Calu3 (cell line): ENCODE data around the gene GNAT1. TPM values are rescaled to one million over a fixed set of nuclear protein-coding genes. Genes with fewer than 3 reads are reported as not detected.
A peak's percentile ranks its signal among the peaks of the same experiment; 100 is the strongest.

Source experiments
- BruUV-seq: library from RNA; stranded (reverse); fragments of 400-500 nt; replicated peaks from 2 replicates; lab custom pipeline; 2021; lab: Mats Ljungman, UMichigan
- CTCF ChIA-PET: fragments of 300-600 bp; sonication (Branson Sonifier 250); formaldehyde crosslinking; loops from one replicate; lab custom pipeline; 2022; ENCODE audit warnings: antibody characterized with exemption; lab: Charles Lee
- DNase-seq: peaks from one replicate; pipeline ENCODE4 v3.0.0; 2022
- H3K27ac Mint-ChIP-seq: one replicate; pipeline ENCODE4 v1.8.0; 2022; ENCODE audit warnings: mixed read lengths; ENCODE audit not compliant: unreplicated experiment
- H3K27me3 Mint-ChIP-seq: one replicate; pipeline ENCODE4 v1.8.0; 2022; ENCODE audit warnings: mixed read lengths; ENCODE audit not compliant: unreplicated experiment
- H3K36me3 Mint-ChIP-seq: one replicate; pipeline ENCODE4 v1.8.0; 2022; ENCODE audit warnings: mild to moderate bottlenecking, moderate library complexity, mixed read lengths; ENCODE audit not compliant: insufficient read depth, unreplicated experiment
- H3K4me1 Mint-ChIP-seq: one replicate; pipeline ENCODE4 v1.8.0; 2022; ENCODE audit warnings: mild to moderate bottlenecking, low read depth, mixed read lengths; ENCODE audit not compliant: unreplicated experiment
- H3K4me3 Mint-ChIP-seq: one replicate; pipeline ENCODE4 v1.8.0; 2022; ENCODE audit warnings: mild to moderate bottlenecking, low read depth, moderate library complexity, mixed read lengths; ENCODE audit not compliant: unreplicated experiment
- H3K9me3 Mint-ChIP-seq: one replicate; pipeline ENCODE4 v1.8.0; 2022; ENCODE audit warnings: low read depth, mixed read lengths; ENCODE audit not compliant: unreplicated experiment
- intact Hi-C: fragments of 100-400 bp; cut with micrococcal nuclease; formaldehyde crosslinking; loops from one replicate; pipeline ENCODE4 v1.10.0; 2022; ENCODE audit not compliant: unreplicated experiment
- microRNA-seq: library from miRNA; unstranded; fragments of <30 nt; microRNA quantifications from one replicate; pipeline ENCODE4 v1.2.0, GENCODE V29; 2022
- total RNA-seq: library from RNA; stranded (reverse); gene quantifications from 2 replicates; pipeline ENCODE4 v1.2.3, GENCODE V29; 2022
- TF ChIP-seq, protein P1 (sequence below): fragments of 200-600 bp; IDR thresholded peaks from one replicate; pipeline ENCODE4 v1.8.0; 2022; ENCODE audit warnings: antibody characterized with exemption; ENCODE audit not compliant: unreplicated experiment

The GNAT1 gene
- total RNA-seq, 1 experiment from 2014 or later = not detected

DNA sequence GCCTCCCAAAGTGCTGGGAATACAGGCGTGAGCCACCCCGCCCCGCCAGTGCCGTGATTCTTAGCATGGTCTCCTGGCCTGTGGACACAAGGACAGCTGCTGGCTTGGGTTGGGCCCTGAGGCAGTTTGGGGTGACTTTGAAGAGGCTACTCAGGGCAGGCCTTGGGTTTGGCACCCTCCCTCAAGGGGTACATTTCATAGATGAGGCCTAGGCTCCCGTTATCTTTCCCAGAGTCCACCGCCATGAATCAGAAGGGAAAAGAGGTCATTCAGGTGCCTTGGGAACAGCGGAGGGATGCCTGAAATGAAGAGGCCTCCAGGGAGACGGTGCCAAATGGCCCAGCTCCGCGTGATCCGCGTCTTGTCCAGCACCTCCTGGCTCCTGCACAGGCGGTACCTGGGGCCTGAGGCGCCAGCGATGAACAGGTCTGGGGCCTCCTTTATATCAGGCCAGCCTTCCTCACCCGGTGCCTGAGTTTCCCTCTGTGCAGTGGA lies 53.9 kb downstream of the GNAT1 start:
- H3K27me3 Mint-ChIP-seq = no peaks in the 10 kb centered on the region
- H3K27ac Mint-ChIP-seq = no peak overlapping the region
- peaks cover 20% of the 10 kb centered on the region for H3K36me3 Mint-ChIP-seq
- H3K9me3 Mint-ChIP-seq = no peaks in the 10 kb centered on the region
- intact Hi-C loops = no loop called here
- TF ChIP-seq, protein P1, sequence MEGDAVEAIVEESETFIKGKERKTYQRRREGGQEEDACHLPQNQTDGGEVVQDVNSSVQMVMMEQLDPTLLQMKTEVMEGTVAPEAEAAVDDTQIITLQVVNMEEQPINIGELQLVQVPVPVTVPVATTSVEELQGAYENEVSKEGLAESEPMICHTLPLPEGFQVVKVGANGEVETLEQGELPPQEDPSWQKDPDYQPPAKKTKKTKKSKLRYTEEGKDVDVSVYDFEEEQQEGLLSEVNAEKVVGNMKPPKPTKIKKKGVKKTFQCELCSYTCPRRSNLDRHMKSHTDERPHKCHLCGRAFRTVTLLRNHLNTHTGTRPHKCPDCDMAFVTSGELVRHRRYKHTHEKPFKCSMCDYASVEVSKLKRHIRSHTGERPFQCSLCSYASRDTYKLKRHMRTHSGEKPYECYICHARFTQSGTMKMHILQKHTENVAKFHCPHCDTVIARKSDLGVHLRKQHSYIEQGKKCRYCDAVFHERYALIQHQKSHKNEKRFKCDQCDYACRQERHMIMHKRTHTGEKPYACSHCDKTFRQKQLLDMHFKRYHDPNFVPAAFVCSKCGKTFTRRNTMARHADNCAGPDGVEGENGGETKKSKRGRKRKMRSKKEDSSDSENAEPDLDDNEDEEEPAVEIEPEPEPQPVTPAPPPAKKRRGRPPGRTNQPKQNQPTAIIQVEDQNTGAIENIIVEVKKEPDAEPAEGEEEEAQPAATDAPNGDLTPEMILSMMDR = no peak
- BruUV-seq = no TSS peak
- DNase-seq = no peak
- peaks cover 20% of the 10 kb centered on the region for H3K4me1 Mint-ChIP-seq
- peak overlapping the region; percentile 80 for H3K4me3 Mint-ChIP-seq
- CTCF ChIA-PET = no interaction called here

DNA sequence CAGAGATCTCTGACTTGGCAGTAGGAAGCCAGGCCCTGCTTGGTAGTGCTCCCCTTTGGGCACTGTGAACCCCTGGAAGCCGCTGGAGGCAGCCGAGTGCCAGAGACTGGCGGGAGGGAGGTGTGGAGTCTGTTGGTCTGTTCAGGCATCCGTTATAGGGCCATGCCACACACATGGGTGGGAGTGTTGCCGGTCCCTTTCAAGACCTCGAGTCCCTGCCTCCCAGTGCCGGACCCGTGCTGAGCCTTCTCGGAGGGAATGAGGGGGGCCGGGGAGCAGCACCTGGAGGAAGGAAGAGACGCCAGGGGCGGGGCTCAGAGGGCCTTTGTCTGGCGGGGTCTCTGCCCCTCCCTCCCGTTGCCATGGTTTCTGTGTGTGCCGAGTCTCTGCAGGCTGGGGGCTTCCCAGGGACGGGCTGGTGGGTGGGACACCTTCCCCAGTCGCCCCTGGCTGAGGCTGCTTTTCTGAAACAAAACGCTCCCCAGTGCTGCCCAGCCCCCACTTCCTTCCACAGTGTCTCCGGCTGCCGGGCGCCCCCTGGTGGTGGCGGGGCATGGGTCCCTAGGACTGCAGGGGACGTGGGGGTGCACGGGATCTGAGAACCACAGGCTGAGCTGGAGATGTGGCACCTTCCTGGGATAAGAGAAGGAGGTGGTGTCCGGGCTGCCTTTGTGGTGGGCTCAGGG lies 54.6 kb downstream of the GNAT1 start:
- DNase-seq = peak; percentile 95
- no TSS peak for BruUV-seq
- H3K27ac Mint-ChIP-seq = peak overlapping the region; percentile 52
- TF ChIP-seq, protein P1 = peak; percentile 93
- intact Hi-C loops = no loop called here
- H3K4me3 Mint-ChIP-seq = peak overlapping the region; percentile 80
- no peaks in the 10 kb centered on the region for H3K27me3 Mint-ChIP-seq
- CTCF ChIA-PET = interaction anchor here (0.6 to 1.8 kb wide), 5 partner anchors 10 to 19 kb away, joined by 3 to 14 read pairs (median 13); partner anchors contain the start of gene GNAI2
- H3K9me3 Mint-ChIP-seq = no peaks in the 10 kb centered on the region
- peaks cover 23% of the 10 kb centered on the region for H3K4me1 Mint-ChIP-seq
- H3K36me3 Mint-ChIP-seq = peaks cover 27% of the 10 kb centered on the region

DNA sequence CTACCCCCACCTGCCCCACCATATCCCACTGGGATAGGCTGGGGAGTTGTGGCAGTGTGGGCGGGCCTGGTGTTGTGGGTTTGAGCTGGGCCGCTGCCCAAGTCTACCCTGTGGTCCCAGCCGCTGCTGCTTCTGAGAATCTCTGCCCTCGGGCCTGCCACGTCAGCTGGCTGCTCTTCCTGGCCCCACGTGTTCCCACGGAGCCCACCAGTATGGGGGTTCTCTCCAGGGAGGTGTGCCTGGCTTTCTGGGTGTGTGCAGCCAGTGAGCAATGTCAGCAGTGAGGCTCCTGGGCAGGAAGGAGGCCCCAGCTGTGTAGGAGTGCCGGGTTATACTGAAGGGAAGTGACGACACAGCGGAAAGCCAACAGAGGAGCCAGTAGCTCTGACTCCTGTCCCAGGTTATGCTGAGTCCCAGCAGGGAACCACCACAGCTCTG lies 55.1 kb downstream of the GNAT1 start:
- Mint-ChIP-seq H3K4me1 (peaks cover 23% of the 10 kb centered on the region), H3K4me3 (peak overlapping the region; percentile 80), H3K36me3 (peaks cover 29% of the 10 kb centered on the region), H3K27ac (peak overlapping the region; percentile 52), H3K27me3 (no peaks in the 10 kb centered on the region), H3K9me3 (no peaks in the 10 kb centered on the region)
- BruUV-seq = no TSS peak
- intact Hi-C loops = no loop called here
- no peak for DNase-seq
- TF ChIP-seq, protein P1 = no peak
- CTCF ChIA-PET = interaction anchor here (0.6 to 1.8 kb wide), 5 partner anchors 11 to 19 kb away, joined by 3 to 14 read pairs (median 13); partner anchors contain the start of gene GNAI2

Small RNA genes lying within 50 kb of the gene (microRNA-seq; reads per million reads assigned to microRNA genes)
- gene MIR566 (not detected), gene MIR5787 (not detected)

Other genes starting within 250 kb of the GNAT1 start
- gene RBM5, start 102.7 kb upstream of the GNAT1 start, total RNA-seq = 126 and 128 TPM in 2 replicates
- gene SEMA3F, start 36.3 kb upstream of the GNAT1 start, total RNA-seq = 1.6 and 1.7 TPM in 2 replicates
- not detected in 2 replicates for gene SLC38A3, start 13.7 kb downstream of the GNAT1 start, total RNA-seq
- gene GNAI2, start 44.6 kb downstream of the GNAT1 start, total RNA-seq = 92.5 and 102 TPM in 2 replicates
- 20.3 and 25.7 TPM in 2 replicates for gene SEMA3B, start 77.5 kb downstream of the GNAT1 start, total RNA-seq
- 0.32 TPM in 1 of 2 replicates, not detected in the other for gene LSMEM2, start 87.5 kb downstream of the GNAT1 start, total RNA-seq
- gene IFRD2, start 100.8 kb downstream of the GNAT1 start, total RNA-seq = 121 TPM in 2 replicates
- 4.3 and 5.5 TPM in 2 replicates for gene HYAL3, start 107.8 kb downstream of the GNAT1 start, total RNA-seq
- gene NAA80, start 107.8 kb downstream of the GNAT1 start, total RNA-seq = 11.6 and 15.0 TPM in 2 replicates
- gene HYAL1, start 112.0 kb downstream of the GNAT1 start, total RNA-seq = 1.3 and 1.5 TPM in 2 replicates
- gene HYAL2, start 131.1 kb downstream of the GNAT1 start, total RNA-seq = 35.7 and 36.9 TPM in 2 replicates
- gene TUSC2, start 136.6 kb downstream of the GNAT1 start, total RNA-seq = 29.2 and 31.2 TPM in 2 replicates
- 14.7 and 16.8 TPM in 2 replicates for gene RASSF1, start 149.2 kb downstream of the GNAT1 start, total RNA-seq
- 0.44 and 0.71 TPM in 2 replicates for gene ZMYND10, start 154.1 kb downstream of the GNAT1 start, total RNA-seq
- gene NPRL2, start 159.2 kb downstream of the GNAT1 start, total RNA-seq = 21.0 and 21.8 TPM in 2 replicates
- gene CYB561D2, start 159.3 kb downstream of the GNAT1 start, total RNA-seq = 19.4 and 19.7 TPM in 2 replicates
- 29.3 and 29.4 TPM in 2 replicates for gene TMEM115, start 167.9 kb downstream of the GNAT1 start, total RNA-seq